GM23338 (cell line): Measurements from ENCODE around the gene KCNIP1. TPM values are rescaled to one million over a fixed set of nuclear protein-coding genes. Genes with fewer than 3 reads are reported as not detected.

ENCODE experiments used
- ATAC-seq: fragments of 200-7000 bp; cut with Tn5 transposase; 3 replicates; pipeline ENCODE4 v1.9.1; 2020
- DNase-seq: peaks from one replicate; pipeline ENCODE4 v3.0.0-alpha.2; 2015; ENCODE audit warnings: low spot score
- H2AFZ ChIP-seq: fragments of 200-600 bp; sonication (generic); 2 replicates; pipeline ENCODE4 v1.8.0; 2016; ENCODE audit warnings: antibody characterized with exemption, mild to moderate bottlenecking, moderate library complexity
- H3F3A ChIP-seq: fragments of 200-600 bp; sonication (generic); replicated peaks from 2 replicates; pipeline ENCODE4 v1.8.0; 2017; ENCODE audit warnings: antibody characterized with exemption, mixed run types, low read depth
- H3K27ac ChIP-seq: fragments of 200-600 bp; sonication (generic); 2 replicates; pipeline ENCODE4 v1.6.1; 2016; ENCODE audit warnings: low read depth
- H3K27me3 ChIP-seq: fragments of 200-600 bp; sonication (generic); 2 replicates; pipeline ENCODE4 v1.8.0; 2016; ENCODE audit warnings: mild to moderate bottlenecking, mixed run types, moderate library complexity; ENCODE audit not compliant: insufficient read depth
- H3K36me3 ChIP-seq: fragments of 200-600 bp; sonication (generic); 2 replicates; pipeline ENCODE4 v1.8.0; 2016; ENCODE audit warnings: mild to moderate bottlenecking; ENCODE audit not compliant: insufficient read depth
- H3K4me1 ChIP-seq: fragments of 200-600 bp; sonication (generic); 2 replicates; pipeline ENCODE4 v1.8.0; 2016; ENCODE audit warnings: mild to moderate bottlenecking, moderate library complexity; ENCODE audit not compliant: insufficient read depth
- H3K4me2 ChIP-seq: fragments of 200-600 bp; sonication (generic); 2 replicates; pipeline ENCODE4 v1.7.1; 2017; ENCODE audit warnings: mixed run types
- H3K4me3 ChIP-seq: fragments of 200-600 bp; sonication (generic); 2 replicates; pipeline ENCODE4 v1.6.1; 2016; ENCODE audit warnings: mixed run types
- H3K79me2 ChIP-seq: fragments of 200-600 bp; sonication (generic); replicated peaks from 2 replicates; pipeline ENCODE4 v1.8.0; 2017; ENCODE audit warnings: mild to moderate bottlenecking; ENCODE audit not compliant: insufficient read depth
- H3K9me2 ChIP-seq: fragments of 200-600 bp; sonication (generic); 2 replicates; pipeline ENCODE4 v1.8.0; 2017; ENCODE audit not compliant: insufficient read depth
- H4K20me1 ChIP-seq: fragments of 200-600 bp; sonication (generic); replicated peaks from 2 replicates; pipeline ENCODE4 v1.8.0; 2017; ENCODE audit warnings: mild to moderate bottlenecking; ENCODE audit not compliant: insufficient read depth
- H3K27ac Mint-ChIP-seq: 2 replicates; pipeline ENCODE4 v1.8.0; 2020; ENCODE audit warnings: inconsistent platforms, mild to moderate bottlenecking, moderate library complexity, mixed read lengths
- H3K27me3 Mint-ChIP-seq: 3 replicates; pipeline ENCODE4 v1.8.0; 2022; ENCODE audit warnings: low read depth, mild to moderate bottlenecking, moderate library complexity, mixed read lengths, inconsistent platforms; ENCODE audit not compliant: insufficient read depth, poor library complexity
- H3K36me3 Mint-ChIP-seq: 3 replicates; pipeline ENCODE4 v1.8.0; 2021; ENCODE audit warnings: low read depth, mild to moderate bottlenecking, inconsistent platforms, moderate library complexity, mixed read lengths
- H3K4me1 Mint-ChIP-seq: 3 replicates; pipeline ENCODE4 v1.8.0; 2020; ENCODE audit warnings: mild to moderate bottlenecking, inconsistent platforms, mixed read lengths
- H3K4me3 Mint-ChIP-seq: 3 replicates; pipeline ENCODE4 v1.8.0; 2021; ENCODE audit warnings: moderate library complexity, mild to moderate bottlenecking, inconsistent platforms, mixed read lengths
- H3K9me3 Mint-ChIP-seq: 3 replicates; pipeline ENCODE4 v1.8.0; 2020; ENCODE audit warnings: moderate library complexity, mild to moderate bottlenecking, inconsistent platforms, mixed read lengths
- CREB1 ChIP-seq: fragments of 250-450 bp; sonication (Bioruptor Pico); IDR thresholded peaks from 2 replicates; pipeline ENCODE4 v1.5.0; 2020; ENCODE audit warnings: low read depth, mild to moderate bottlenecking, moderate library complexity
- EZH2phosphoT487 ChIP-seq: fragments of 200-600 bp; sonication (generic); IDR thresholded peaks from one replicate; pipeline ENCODE4 v1.8.1; 2018; ENCODE audit warnings: antibody characterized with exemption; ENCODE audit not compliant: unreplicated experiment
- JUNB ChIP-seq: IDR thresholded peaks from one replicate; pipeline ENCODE4 v1.6.1; 2016; ENCODE audit warnings: antibody characterized with exemption; ENCODE audit not compliant: unreplicated experiment
- NANOG ChIP-seq: IDR thresholded peaks from 2 replicates; pipeline ENCODE4 v1.6.1; 2016; ENCODE audit warnings: antibody characterized with exemption, borderline replicate concordance
- POLR2AphosphoS5 ChIP-seq: IDR thresholded peaks from 2 replicates; pipeline ENCODE4 v1.6.1; 2016; ENCODE audit warnings: antibody characterized with exemption, low read depth
- STAT1 ChIP-seq: IDR thresholded peaks from one replicate; pipeline ENCODE4 v1.6.1; 2016; ENCODE audit warnings: antibody characterized with exemption; ENCODE audit not compliant: unreplicated experiment
- ZNF114 ChIP-seq: fragments of 250-450 bp; sonication (Bioruptor Pico); IDR thresholded peaks from 2 replicates; pipeline ENCODE4 v1.5.0; 2020; ENCODE audit warnings: mild to moderate bottlenecking, moderate library complexity
- ZNF331 ChIP-seq: fragments of 250-450 bp; sonication (Bioruptor Pico); IDR thresholded peaks from 2 replicates; pipeline ENCODE4 v1.5.0; 2020; ENCODE audit warnings: low read depth, mild to moderate bottlenecking, moderate library complexity
- polyA plus RNA-seq: library from polyadenylated mRNA; unstranded; fragments of >200 nt; fragmentation: Nextera tagmentation; extraction: Ambion mirVana; gene quantifications from 2 replicates; pipeline ENCODE4 v1.2.1, GENCODE V29; 2016
- total RNA-seq: library from RNA; depleted of rRNA; stranded (reverse); fragments of >200 nt; shearing (Covaris generic); gene quantifications from 2 replicates; pipeline ENCODE4 v1.2.3, GENCODE V29; 2014
- TF ChIP-seq, protein P1 (sequence below): fragments of 250-450 bp; sonication (Bioruptor Pico); IDR thresholded peaks from 2 replicates; pipeline ENCODE4 v1.5.0; 2020; ENCODE audit warnings: mild to moderate bottlenecking, moderate library complexity
- TF ChIP-seq, protein P2 (sequence below), 2 experiments: fragments of 200-600 bp in 1 of 2; sonication (generic) in 1 of 2; conservative IDR thresholded peaks; 2 replicates each; pipeline versions ENCODE4 v1.5.1 to v1.6.1; 2016 to 2017; ENCODE audit warnings: antibody characterized with exemption in 2 of 2, low read depth in 2 of 2, mild to moderate bottlenecking in 2 of 2, moderate library complexity in 1 of 2
- TF ChIP-seq, protein P3 (sequence below): IDR thresholded peaks from one replicate; pipeline ENCODE4 v1.6.1; 2018; ENCODE audit warnings: antibody characterized with exemption; ENCODE audit not compliant: unreplicated experiment
- TF ChIP-seq, protein P4 (sequence below): IDR thresholded peaks from 2 replicates; pipeline ENCODE4 v1.6.1; 2016; ENCODE audit warnings: antibody characterized with exemption

Gene KCNIP1
- total and polyA plus RNA-seq, 2 experiments from 2014 or later: 0.31 to 0.87 TPM

DNA sequence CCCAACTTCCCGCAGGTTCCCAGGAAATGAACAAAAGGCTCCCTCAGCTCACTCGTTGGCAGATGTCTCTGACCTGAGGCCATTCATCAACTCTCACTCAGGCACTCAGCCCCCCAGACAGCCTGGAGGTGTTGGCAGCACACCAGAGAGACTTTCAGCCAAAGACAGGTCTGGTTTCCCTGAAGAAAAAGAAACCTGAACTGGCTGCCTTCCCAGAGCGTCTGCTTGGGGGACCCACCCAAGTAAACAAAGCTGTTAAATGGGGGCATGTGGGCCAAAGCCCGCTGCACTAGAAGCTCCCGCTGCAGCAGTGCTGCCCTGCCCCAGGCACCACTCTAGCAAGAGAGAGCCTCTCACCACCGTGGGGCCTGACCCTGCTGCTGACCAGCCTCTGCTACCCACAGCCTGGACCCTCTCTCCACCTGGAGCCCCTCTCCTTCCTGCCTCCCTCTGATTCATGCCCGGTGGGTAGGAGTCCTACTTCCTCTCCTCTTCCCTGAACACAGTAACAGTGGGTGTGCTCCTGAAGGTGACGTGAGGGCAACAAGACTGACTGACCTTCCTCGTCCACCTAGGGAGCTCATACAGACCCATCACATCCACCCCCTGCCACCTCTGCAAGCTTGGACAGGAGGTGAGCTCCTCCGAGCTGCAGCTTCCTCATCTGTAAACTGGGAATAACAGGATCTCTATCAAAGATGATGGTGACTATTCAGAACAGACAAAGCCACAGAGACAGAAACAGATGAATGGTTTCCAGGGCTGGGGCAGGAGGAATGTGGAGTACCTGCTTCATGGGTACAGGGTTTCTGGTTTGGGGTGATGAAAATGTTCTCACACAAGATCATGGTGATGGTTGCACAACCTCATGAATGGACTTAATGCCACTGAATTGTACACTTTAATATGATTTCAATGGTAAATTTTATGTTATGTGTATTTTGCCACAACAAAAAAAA, 248.7 kb downstream of the KCNIP1 start:
- Histone ChIP-seq H3K4me1 (peaks cover 8% of the 10 kb centered on the region), H3K36me3 (no peaks in the 10 kb centered on the region), H2AFZ (no peak overlapping the region), H3F3A (no peaks in the 10 kb centered on the region), H3K9me2 (peaks cover 28% of the 10 kb centered on the region), H3K27me3 (no peaks in the 10 kb centered on the region), H3K4me3 (no peak overlapping the region), H3K4me2 (no peak overlapping the region), H3K79me2 (no peaks in the 10 kb centered on the region), H4K20me1 (no peaks in the 10 kb centered on the region), H3K27ac (no peak overlapping the region)
- H3K27me3 Mint-ChIP-seq: peaks cover 5% of the 10 kb centered on the region
- ATAC-seq: no peak
- DNase-seq: no peak
- TF ChIP-seq JUNB (no peak), POLR2AphosphoS5 (no peak), EZH2phosphoT487 (no peak), CREB1 (no peak), STAT1 (no peak), ZNF331 (no peak), ZNF114 (CRISPR knock-in tag) (no peak), NANOG (no peak)
- TF ChIP-seq, protein P1, sequence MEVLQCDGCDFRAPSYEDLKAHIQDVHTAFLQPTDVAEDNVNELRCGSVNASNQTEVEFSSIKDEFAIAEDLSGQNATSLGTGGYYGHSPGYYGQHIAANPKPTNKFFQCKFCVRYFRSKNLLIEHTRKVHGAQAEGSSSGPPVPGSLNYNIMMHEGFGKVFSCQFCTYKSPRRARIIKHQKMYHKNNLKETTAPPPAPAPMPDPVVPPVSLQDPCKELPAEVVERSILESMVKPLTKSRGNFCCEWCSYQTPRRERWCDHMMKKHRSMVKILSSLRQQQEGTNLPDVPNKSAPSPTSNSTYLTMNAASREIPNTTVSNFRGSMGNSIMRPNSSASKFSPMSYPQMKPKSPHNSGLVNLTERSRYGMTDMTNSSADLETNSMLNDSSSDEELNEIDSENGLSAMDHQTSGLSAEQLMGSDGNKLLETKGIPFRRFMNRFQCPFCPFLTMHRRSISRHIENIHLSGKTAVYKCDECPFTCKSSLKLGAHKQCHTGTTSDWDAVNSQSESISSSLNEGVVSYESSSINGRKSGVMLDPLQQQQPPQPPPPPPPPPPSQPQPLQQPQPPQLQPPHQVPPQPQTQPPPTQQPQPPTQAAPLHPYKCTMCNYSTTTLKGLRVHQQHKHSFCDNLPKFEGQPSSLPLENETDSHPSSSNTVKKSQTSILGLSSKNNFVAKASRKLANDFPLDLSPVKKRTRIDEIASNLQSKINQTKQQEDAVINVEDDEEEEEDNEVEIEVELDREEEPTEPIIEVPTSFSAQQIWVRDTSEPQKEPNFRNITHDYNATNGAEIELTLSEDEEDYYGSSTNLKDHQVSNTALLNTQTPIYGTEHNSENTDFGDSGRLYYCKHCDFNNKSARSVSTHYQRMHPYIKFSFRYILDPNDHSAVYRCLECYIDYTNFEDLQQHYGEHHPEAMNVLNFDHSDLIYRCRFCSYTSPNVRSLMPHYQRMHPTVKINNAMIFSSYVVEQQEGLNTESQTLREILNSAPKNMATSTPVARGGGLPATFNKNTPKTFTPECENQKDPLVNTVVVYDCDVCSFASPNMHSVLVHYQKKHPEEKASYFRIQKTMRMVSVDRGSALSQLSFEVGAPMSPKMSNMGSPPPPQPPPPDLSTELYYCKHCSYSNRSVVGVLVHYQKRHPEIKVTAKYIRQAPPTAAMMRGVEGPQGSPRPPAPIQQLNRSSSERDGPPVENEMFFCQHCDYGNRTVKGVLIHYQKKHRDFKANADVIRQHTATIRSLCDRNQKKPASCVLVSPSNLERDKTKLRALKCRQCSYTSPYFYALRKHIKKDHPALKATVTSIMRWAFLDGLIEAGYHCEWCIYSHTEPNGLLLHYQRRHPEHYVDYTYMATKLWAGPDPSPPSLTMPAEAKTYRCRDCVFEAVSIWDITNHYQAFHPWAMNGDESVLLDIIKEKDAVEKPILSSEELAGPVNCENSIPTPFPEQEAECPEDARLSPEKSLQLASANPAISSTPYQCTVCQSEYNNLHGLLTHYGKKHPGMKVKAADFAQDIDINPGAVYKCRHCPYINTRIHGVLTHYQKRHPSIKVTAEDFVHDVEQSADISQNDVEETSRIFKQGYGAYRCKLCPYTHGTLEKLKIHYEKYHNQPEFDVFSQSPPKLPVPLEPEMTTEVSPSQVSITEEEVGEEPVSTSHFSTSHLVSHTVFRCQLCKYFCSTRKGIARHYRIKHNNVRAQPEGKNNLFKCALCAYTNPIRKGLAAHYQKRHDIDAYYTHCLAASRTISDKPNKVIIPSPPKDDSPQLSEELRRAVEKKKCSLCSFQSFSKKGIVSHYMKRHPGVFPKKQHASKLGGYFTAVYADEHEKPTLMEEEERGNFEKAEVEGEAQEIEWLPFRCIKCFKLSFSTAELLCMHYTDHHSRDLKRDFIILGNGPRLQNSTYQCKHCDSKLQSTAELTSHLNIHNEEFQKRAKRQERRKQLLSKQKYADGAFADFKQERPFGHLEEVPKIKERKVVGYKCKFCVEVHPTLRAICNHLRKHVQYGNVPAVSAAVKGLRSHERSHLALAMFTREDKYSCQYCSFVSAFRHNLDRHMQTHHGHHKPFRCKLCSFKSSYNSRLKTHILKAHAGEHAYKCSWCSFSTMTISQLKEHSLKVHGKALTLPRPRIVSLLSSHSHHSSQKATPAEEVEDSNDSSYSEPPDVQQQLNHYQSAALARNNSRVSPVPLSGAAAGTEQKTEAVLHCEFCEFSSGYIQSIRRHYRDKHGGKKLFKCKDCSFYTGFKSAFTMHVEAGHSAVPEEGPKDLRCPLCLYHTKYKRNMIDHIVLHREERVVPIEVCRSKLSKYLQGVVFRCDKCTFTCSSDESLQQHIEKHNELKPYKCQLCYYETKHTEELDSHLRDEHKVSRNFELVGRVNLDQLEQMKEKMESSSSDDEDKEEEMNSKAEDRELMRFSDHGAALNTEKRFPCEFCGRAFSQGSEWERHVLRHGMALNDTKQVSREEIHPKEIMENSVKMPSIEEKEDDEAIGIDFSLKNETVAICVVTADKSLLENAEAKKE: no peak
- TF ChIP-seq, protein P2, sequence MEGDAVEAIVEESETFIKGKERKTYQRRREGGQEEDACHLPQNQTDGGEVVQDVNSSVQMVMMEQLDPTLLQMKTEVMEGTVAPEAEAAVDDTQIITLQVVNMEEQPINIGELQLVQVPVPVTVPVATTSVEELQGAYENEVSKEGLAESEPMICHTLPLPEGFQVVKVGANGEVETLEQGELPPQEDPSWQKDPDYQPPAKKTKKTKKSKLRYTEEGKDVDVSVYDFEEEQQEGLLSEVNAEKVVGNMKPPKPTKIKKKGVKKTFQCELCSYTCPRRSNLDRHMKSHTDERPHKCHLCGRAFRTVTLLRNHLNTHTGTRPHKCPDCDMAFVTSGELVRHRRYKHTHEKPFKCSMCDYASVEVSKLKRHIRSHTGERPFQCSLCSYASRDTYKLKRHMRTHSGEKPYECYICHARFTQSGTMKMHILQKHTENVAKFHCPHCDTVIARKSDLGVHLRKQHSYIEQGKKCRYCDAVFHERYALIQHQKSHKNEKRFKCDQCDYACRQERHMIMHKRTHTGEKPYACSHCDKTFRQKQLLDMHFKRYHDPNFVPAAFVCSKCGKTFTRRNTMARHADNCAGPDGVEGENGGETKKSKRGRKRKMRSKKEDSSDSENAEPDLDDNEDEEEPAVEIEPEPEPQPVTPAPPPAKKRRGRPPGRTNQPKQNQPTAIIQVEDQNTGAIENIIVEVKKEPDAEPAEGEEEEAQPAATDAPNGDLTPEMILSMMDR (conservative IDR thresholded peaks at IDR 0.05; ENCODE audit: low read depth in 2 of 2): no peak
- TF ChIP-seq, protein P3, sequence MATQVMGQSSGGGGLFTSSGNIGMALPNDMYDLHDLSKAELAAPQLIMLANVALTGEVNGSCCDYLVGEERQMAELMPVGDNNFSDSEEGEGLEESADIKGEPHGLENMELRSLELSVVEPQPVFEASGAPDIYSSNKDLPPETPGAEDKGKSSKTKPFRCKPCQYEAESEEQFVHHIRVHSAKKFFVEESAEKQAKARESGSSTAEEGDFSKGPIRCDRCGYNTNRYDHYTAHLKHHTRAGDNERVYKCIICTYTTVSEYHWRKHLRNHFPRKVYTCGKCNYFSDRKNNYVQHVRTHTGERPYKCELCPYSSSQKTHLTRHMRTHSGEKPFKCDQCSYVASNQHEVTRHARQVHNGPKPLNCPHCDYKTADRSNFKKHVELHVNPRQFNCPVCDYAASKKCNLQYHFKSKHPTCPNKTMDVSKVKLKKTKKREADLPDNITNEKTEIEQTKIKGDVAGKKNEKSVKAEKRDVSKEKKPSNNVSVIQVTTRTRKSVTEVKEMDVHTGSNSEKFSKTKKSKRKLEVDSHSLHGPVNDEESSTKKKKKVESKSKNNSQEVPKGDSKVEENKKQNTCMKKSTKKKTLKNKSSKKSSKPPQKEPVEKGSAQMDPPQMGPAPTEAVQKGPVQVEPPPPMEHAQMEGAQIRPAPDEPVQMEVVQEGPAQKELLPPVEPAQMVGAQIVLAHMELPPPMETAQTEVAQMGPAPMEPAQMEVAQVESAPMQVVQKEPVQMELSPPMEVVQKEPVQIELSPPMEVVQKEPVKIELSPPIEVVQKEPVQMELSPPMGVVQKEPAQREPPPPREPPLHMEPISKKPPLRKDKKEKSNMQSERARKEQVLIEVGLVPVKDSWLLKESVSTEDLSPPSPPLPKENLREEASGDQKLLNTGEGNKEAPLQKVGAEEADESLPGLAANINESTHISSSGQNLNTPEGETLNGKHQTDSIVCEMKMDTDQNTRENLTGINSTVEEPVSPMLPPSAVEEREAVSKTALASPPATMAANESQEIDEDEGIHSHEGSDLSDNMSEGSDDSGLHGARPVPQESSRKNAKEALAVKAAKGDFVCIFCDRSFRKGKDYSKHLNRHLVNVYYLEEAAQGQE: no peak
- TF ChIP-seq, protein P4, sequence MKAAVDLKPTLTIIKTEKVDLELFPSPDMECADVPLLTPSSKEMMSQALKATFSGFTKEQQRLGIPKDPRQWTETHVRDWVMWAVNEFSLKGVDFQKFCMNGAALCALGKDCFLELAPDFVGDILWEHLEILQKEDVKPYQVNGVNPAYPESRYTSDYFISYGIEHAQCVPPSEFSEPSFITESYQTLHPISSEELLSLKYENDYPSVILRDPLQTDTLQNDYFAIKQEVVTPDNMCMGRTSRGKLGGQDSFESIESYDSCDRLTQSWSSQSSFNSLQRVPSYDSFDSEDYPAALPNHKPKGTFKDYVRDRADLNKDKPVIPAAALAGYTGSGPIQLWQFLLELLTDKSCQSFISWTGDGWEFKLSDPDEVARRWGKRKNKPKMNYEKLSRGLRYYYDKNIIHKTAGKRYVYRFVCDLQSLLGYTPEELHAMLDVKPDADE: no peak
- H3K36me3 Mint-ChIP-seq: peaks cover 7% of the 10 kb centered on the region; the same call in 2 of the 3 replicates
- no peak overlapping the region for H3K4me3 Mint-ChIP-seq
- peaks cover 4% of the 10 kb centered on the region; the same call in 1 of the 3 replicates for H3K9me3 Mint-ChIP-seq
- peaks cover 22% of the 10 kb centered on the region for H3K4me1 Mint-ChIP-seq
- H3K27ac Mint-ChIP-seq: no peak overlapping the region; the same call in 1 of the 2 replicates
